ENCODE data around the gene WDR88.

DNA sequence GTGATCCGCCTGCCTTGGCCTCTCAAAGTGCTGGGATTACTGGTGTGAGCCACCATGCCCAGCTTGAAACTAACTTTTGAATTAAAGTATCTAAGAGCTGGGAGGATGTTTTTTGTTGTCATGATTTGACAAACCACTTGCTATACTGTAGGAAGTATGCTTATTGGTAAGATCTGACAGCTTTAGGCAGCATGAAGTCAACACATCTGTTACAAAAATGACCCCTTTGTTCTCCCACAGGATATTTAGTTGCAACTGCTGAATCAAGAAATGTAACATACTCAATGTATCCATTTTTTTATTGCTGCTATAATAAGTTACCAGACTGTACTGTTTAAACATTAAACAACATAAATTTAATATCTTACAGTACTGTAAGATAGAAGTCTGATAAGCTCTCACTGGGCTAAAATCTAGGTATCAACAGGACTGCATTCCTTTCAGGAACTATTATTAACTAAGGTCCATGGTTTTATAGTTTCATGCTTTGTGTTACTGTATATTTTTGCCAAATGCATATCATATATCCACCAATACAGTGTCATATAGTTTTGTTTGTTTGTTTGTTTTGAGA lies 39.4 kb downstream of the WDR88 start:
- TF ChIP-seq, protein P1, sequence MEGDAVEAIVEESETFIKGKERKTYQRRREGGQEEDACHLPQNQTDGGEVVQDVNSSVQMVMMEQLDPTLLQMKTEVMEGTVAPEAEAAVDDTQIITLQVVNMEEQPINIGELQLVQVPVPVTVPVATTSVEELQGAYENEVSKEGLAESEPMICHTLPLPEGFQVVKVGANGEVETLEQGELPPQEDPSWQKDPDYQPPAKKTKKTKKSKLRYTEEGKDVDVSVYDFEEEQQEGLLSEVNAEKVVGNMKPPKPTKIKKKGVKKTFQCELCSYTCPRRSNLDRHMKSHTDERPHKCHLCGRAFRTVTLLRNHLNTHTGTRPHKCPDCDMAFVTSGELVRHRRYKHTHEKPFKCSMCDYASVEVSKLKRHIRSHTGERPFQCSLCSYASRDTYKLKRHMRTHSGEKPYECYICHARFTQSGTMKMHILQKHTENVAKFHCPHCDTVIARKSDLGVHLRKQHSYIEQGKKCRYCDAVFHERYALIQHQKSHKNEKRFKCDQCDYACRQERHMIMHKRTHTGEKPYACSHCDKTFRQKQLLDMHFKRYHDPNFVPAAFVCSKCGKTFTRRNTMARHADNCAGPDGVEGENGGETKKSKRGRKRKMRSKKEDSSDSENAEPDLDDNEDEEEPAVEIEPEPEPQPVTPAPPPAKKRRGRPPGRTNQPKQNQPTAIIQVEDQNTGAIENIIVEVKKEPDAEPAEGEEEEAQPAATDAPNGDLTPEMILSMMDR (IDR thresholded peaks at IDR 0.05) = no peak
- no peak for TF ChIP-seq POLR2A (IDR thresholded peaks at IDR 0.05)

Measured in vagina (tissue), 2 donors.